Measurements from ENCODE around the gene MMAB. TPM values are rescaled to one million over a fixed set of nuclear protein-coding genes. Genes with fewer than 3 reads are reported as not detected.

Gene MMAB
- total RNA-seq, 1 donor from 2014 or later: 38.1 TPM

DNA sequence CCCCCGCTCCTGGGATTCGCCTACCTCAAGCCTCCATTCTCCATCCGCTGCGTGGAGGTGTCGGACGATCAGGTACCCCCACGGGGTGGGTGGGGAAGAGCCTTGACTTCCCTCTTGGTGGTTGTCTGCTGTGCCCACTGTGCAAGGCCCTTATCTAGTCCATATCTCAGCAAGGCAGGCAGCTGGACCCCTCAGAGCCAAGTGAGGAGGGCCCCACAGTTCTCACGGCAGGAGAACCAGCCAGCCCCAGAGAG is 39.9 kb downstream of the MMAB start:
- TF ChIP-seq, protein P1, sequence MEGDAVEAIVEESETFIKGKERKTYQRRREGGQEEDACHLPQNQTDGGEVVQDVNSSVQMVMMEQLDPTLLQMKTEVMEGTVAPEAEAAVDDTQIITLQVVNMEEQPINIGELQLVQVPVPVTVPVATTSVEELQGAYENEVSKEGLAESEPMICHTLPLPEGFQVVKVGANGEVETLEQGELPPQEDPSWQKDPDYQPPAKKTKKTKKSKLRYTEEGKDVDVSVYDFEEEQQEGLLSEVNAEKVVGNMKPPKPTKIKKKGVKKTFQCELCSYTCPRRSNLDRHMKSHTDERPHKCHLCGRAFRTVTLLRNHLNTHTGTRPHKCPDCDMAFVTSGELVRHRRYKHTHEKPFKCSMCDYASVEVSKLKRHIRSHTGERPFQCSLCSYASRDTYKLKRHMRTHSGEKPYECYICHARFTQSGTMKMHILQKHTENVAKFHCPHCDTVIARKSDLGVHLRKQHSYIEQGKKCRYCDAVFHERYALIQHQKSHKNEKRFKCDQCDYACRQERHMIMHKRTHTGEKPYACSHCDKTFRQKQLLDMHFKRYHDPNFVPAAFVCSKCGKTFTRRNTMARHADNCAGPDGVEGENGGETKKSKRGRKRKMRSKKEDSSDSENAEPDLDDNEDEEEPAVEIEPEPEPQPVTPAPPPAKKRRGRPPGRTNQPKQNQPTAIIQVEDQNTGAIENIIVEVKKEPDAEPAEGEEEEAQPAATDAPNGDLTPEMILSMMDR (conservative IDR thresholded peaks at IDR 0.05): no peak
- H3K4me1 Mint-ChIP-seq (ENCODE audit: unreplicated experiment): peaks cover 17% of the 10 kb centered on the region
- DNase-seq (ENCODE audit: extremely low spot score, unreplicated experiment): no peak

GRCh38 chr12:109532721-109533486 is 40.4 kb downstream of the MMAB start:
- TF ChIP-seq, protein P1 (conservative IDR thresholded peaks at IDR 0.05): no peak
- peaks cover 15% of the 10 kb centered on the region for H3K36me3 Mint-ChIP-seq
- no peak overlapping the region for H3K27ac Mint-ChIP-seq
- no peaks in the 10 kb centered on the region for H3K27me3 Mint-ChIP-seq
- H3K4me3 Mint-ChIP-seq: no peak overlapping the region
- no peak for DNase-seq (ENCODE audit: extremely low spot score, unreplicated experiment)
- H3K9me3 Mint-ChIP-seq: no peaks in the 10 kb centered on the region
- H3K4me1 Mint-ChIP-seq (ENCODE audit: unreplicated experiment): peaks cover 17% of the 10 kb centered on the region

More for the DNA sequence above, 39.9 kb downstream of the MMAB start:
- Mint-ChIP-seq H3K4me3 (no peak overlapping the region), H3K9me3 (no peaks in the 10 kb centered on the region), H3K36me3 (peaks cover 15% of the 10 kb centered on the region), H3K27me3 (no peaks in the 10 kb centered on the region), H3K27ac (no peak overlapping the region)

DNA sequence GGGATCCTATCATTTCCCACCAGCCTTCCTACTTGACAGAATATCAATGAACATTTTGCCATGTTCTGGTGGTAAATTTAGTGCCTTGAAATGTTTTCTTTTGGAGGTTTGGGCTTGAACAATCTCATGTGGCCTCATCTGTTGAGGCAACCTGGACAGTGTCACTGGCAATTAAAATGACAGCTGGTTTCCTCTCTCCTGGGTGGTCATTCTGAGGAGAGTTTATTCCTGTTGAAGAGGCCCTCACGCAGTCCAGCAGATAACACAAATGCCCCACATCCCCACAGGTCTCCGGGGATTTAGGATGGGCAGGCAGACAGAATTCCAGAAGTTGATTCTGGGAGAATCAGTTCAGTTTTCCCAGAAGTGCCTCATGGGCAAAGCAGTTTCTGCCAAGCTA is 41.9 kb downstream of the MMAB start:
- Mint-ChIP-seq H3K36me3 (peaks cover 12% of the 10 kb centered on the region), H3K4me1 (ENCODE audit: unreplicated experiment) (peaks cover 17% of the 10 kb centered on the region), H3K27ac (no peak overlapping the region), H3K9me3 (no peaks in the 10 kb centered on the region), H3K27me3 (no peaks in the 10 kb centered on the region), H3K4me3 (no peak overlapping the region)
- TF ChIP-seq, protein P1 (conservative IDR thresholded peaks at IDR 0.05): no peak
- no peak for DNase-seq (ENCODE audit: extremely low spot score, unreplicated experiment)

- no peak for DNase-seq (ENCODE audit: extremely low spot score, unreplicated experiment)
- H3K9me3 Mint-ChIP-seq: no peaks in the 10 kb centered on the region
- peaks cover 17% of the 10 kb centered on the region for H3K4me1 Mint-ChIP-seq (ENCODE audit: unreplicated experiment)
- TF ChIP-seq, protein P1 (conservative IDR thresholded peaks at IDR 0.05): no peak
- no peak overlapping the region for H3K4me3 Mint-ChIP-seq
- peaks cover 16% of the 10 kb centered on the region for H3K36me3 Mint-ChIP-seq
- H3K27me3 Mint-ChIP-seq: no peaks in the 10 kb centered on the region
- no peak overlapping the region for H3K27ac Mint-ChIP-seq
Measured at GRCh38 chr12:109529691-109530640, 43.3 kb downstream of the MMAB start.

- H3K36me3 Mint-ChIP-seq: peaks cover 14% of the 10 kb centered on the region
- H3K4me3 Mint-ChIP-seq: no peak overlapping the region
- H3K9me3 Mint-ChIP-seq: no peaks in the 10 kb centered on the region
- no peak for DNase-seq (ENCODE audit: extremely low spot score, unreplicated experiment)
- peaks cover 17% of the 10 kb centered on the region for H3K4me1 Mint-ChIP-seq (ENCODE audit: unreplicated experiment)
- no peak overlapping the region for H3K27ac Mint-ChIP-seq
- TF ChIP-seq, protein P1 (conservative IDR thresholded peaks at IDR 0.05): no peak
- H3K27me3 Mint-ChIP-seq: no peaks in the 10 kb centered on the region
Measured at GRCh38 chr12:109527489-109528123, 45.7 kb downstream of the MMAB start.
